Activated CD4-positive, alpha-beta T cell treated with anti-CD3 and anti-CD28 coated beads, Interleukin-2, amount 50 U/mL, for 16 hours (primary cell): Measurements from ENCODE around the gene TMEM14A.
A peak's percentile ranks its signal among the peaks of the same experiment; 100 is the strongest.
"Not testable (repeated sequence)": the region's sequence is repeated elsewhere in the genome, so short reads cannot be mapped to it uniquely, and the experiment has no call there.

ENCODE experiments used
- DNase-seq: peaks from one replicate; pipeline ENCODE4 v3.0.0-alpha.2; 2020

The TMEM14A gene

GRCh38 chr6:52704060-52704459 is 33.1 kb downstream of the TMEM14A start:
- DNase-seq, result no peak

- DNase-seq, result not testable (repeated sequence)
These were observed 34.0 kb downstream of the TMEM14A start for GRCh38 chr6:52704781-52705502.

- no peak for DNase-seq
These were observed 35.1 kb downstream of the TMEM14A start for GRCh38 chr6:52706001-52706400.

- DNase-seq, result no peak
These were observed 37.2 kb downstream of the TMEM14A start for GRCh38 chr6:52707963-52708680.

GRCh38 chr6:52712136-52712535 is 41.2 kb downstream of the TMEM14A start:
- no peak for DNase-seq

- not testable (repeated sequence) for DNase-seq
These were observed 43.8 kb downstream of the TMEM14A start for GRCh38 chr6:52714761-52715160.

GRCh38 chr6:52718550-52718949 is 47.6 kb downstream of the TMEM14A start:
- no peak for DNase-seq

GRCh38 chr6:52720321-52720720 is 49.4 kb downstream of the TMEM14A start:
- no peak for DNase-seq

GRCh38 chr6:52724042-52724405 is 53.1 kb downstream of the TMEM14A start:
- DNase-seq, result no peak

GRCh38 chr6:52724406-52725121 is 53.7 kb downstream of the TMEM14A start:
- peak; percentile 46 for DNase-seq

GRCh38 chr6:52725143-52725534 is 54.2 kb downstream of the TMEM14A start:
- no peak for DNase-seq

GRCh38 chr6:52725535-52726192 is 54.8 kb downstream of the TMEM14A start:
- DNase-seq, result no peak

- no peak for DNase-seq
These were observed 55.3 kb downstream of the TMEM14A start for GRCh38 chr6:52726193-52726542.

GRCh38 chr6:52726741-52727535 is 56.0 kb downstream of the TMEM14A start:
- DNase-seq, result no peak

- DNase-seq, result no peak
These were observed 57.0 kb downstream of the TMEM14A start for GRCh38 chr6:52727908-52728307.

GRCh38 chr6:52728394-52728793 is 57.5 kb downstream of the TMEM14A start:
- no peak for DNase-seq

GRCh38 chr6:52729576-52729975 is 58.7 kb downstream of the TMEM14A start:
- no peak for DNase-seq

GRCh38 chr6:52731719-52732118 is 60.8 kb downstream of the TMEM14A start:
- no peak for DNase-seq

GRCh38 chr6:52733172-52733571 is 62.3 kb downstream of the TMEM14A start:
- no peak for DNase-seq

GRCh38 chr6:52734072-52734471 is 63.2 kb downstream of the TMEM14A start:
- DNase-seq, result no peak

GRCh38 chr6:52735071-52735470 is 64.2 kb downstream of the TMEM14A start:
- no peak for DNase-seq

GRCh38 chr6:52736145-52736544 is 65.2 kb downstream of the TMEM14A start:
- DNase-seq, result no peak
